GM23338 (cell line): ENCODE data around the gene NCS1. TPM values are rescaled to one million over a fixed set of nuclear protein-coding genes. Genes with fewer than 3 reads are reported as not detected.

Source experiments
- ATAC-seq: fragments of 200-7000 bp; cut with Tn5 transposase; 3 replicates; pipeline ENCODE4 v1.9.1; 2020
- DNase-seq: peaks from one replicate; pipeline ENCODE4 v3.0.0-alpha.2; 2015; ENCODE audit warnings: low spot score
- H2AFZ ChIP-seq: fragments of 200-600 bp; sonication (generic); 2 replicates; pipeline ENCODE4 v1.8.0; 2016; ENCODE audit warnings: antibody characterized with exemption, mild to moderate bottlenecking, moderate library complexity
- H3F3A ChIP-seq: fragments of 200-600 bp; sonication (generic); replicated peaks from 2 replicates; pipeline ENCODE4 v1.8.0; 2017; ENCODE audit warnings: antibody characterized with exemption, mixed run types, low read depth
- H3K27ac ChIP-seq: fragments of 200-600 bp; sonication (generic); 2 replicates; pipeline ENCODE4 v1.6.1; 2016; ENCODE audit warnings: low read depth
- H3K27me3 ChIP-seq: fragments of 200-600 bp; sonication (generic); 2 replicates; pipeline ENCODE4 v1.8.0; 2016; ENCODE audit warnings: mild to moderate bottlenecking, mixed run types, moderate library complexity; ENCODE audit not compliant: insufficient read depth
- H3K36me3 ChIP-seq: fragments of 200-600 bp; sonication (generic); 2 replicates; pipeline ENCODE4 v1.8.0; 2016; ENCODE audit warnings: mild to moderate bottlenecking; ENCODE audit not compliant: insufficient read depth
- H3K4me1 ChIP-seq: fragments of 200-600 bp; sonication (generic); 2 replicates; pipeline ENCODE4 v1.8.0; 2016; ENCODE audit warnings: mild to moderate bottlenecking, moderate library complexity; ENCODE audit not compliant: insufficient read depth
- H3K4me2 ChIP-seq: fragments of 200-600 bp; sonication (generic); 2 replicates; pipeline ENCODE4 v1.7.1; 2017; ENCODE audit warnings: mixed run types
- H3K4me3 ChIP-seq: fragments of 200-600 bp; sonication (generic); 2 replicates; pipeline ENCODE4 v1.6.1; 2016; ENCODE audit warnings: mixed run types
- H3K79me2 ChIP-seq: fragments of 200-600 bp; sonication (generic); replicated peaks from 2 replicates; pipeline ENCODE4 v1.8.0; 2017; ENCODE audit warnings: mild to moderate bottlenecking; ENCODE audit not compliant: insufficient read depth
- H3K9me2 ChIP-seq: fragments of 200-600 bp; sonication (generic); 2 replicates; pipeline ENCODE4 v1.8.0; 2017; ENCODE audit not compliant: insufficient read depth
- H4K20me1 ChIP-seq: fragments of 200-600 bp; sonication (generic); replicated peaks from 2 replicates; pipeline ENCODE4 v1.8.0; 2017; ENCODE audit warnings: mild to moderate bottlenecking; ENCODE audit not compliant: insufficient read depth
- H3K27ac Mint-ChIP-seq: 2 replicates; pipeline ENCODE4 v1.8.0; 2020; ENCODE audit warnings: inconsistent platforms, mild to moderate bottlenecking, moderate library complexity, mixed read lengths
- H3K27me3 Mint-ChIP-seq: 3 replicates; pipeline ENCODE4 v1.8.0; 2022; ENCODE audit warnings: low read depth, mild to moderate bottlenecking, moderate library complexity, mixed read lengths, inconsistent platforms; ENCODE audit not compliant: insufficient read depth, poor library complexity
- H3K36me3 Mint-ChIP-seq: 3 replicates; pipeline ENCODE4 v1.8.0; 2021; ENCODE audit warnings: low read depth, mild to moderate bottlenecking, inconsistent platforms, moderate library complexity, mixed read lengths
- H3K4me1 Mint-ChIP-seq: 3 replicates; pipeline ENCODE4 v1.8.0; 2020; ENCODE audit warnings: mild to moderate bottlenecking, inconsistent platforms, mixed read lengths
- H3K4me3 Mint-ChIP-seq: 3 replicates; pipeline ENCODE4 v1.8.0; 2021; ENCODE audit warnings: moderate library complexity, mild to moderate bottlenecking, inconsistent platforms, mixed read lengths
- H3K9me3 Mint-ChIP-seq: 3 replicates; pipeline ENCODE4 v1.8.0; 2020; ENCODE audit warnings: moderate library complexity, mild to moderate bottlenecking, inconsistent platforms, mixed read lengths
- EZH2 ChIP-seq: fragments of 200-600 bp; sonication (generic); IDR thresholded peaks from one replicate; pipeline ENCODE4 v1.8.0; 2017; ENCODE audit warnings: antibody characterized with exemption, mild to moderate bottlenecking, low read depth; ENCODE audit not compliant: unreplicated experiment
- JUNB ChIP-seq: IDR thresholded peaks from one replicate; pipeline ENCODE4 v1.6.1; 2016; ENCODE audit warnings: antibody characterized with exemption; ENCODE audit not compliant: unreplicated experiment
- STAT1 ChIP-seq: IDR thresholded peaks from one replicate; pipeline ENCODE4 v1.6.1; 2016; ENCODE audit warnings: antibody characterized with exemption; ENCODE audit not compliant: unreplicated experiment
- ZNF331 ChIP-seq: fragments of 250-450 bp; sonication (Bioruptor Pico); IDR thresholded peaks from 2 replicates; pipeline ENCODE4 v1.5.0; 2020; ENCODE audit warnings: low read depth, mild to moderate bottlenecking, moderate library complexity
- ZNF462 ChIP-seq: fragments of 250-450 bp; sonication (Bioruptor Pico); IDR thresholded peaks from 2 replicates; pipeline ENCODE4 v1.5.0; 2020; ENCODE audit warnings: mild to moderate bottlenecking, moderate library complexity
- polyA plus RNA-seq: library from polyadenylated mRNA; unstranded; fragments of >200 nt; fragmentation: Nextera tagmentation; extraction: Ambion mirVana; gene quantifications from 2 replicates; pipeline ENCODE4 v1.2.1, GENCODE V29; 2016
- total RNA-seq: library from RNA; depleted of rRNA; stranded (reverse); fragments of >200 nt; shearing (Covaris generic); gene quantifications from 2 replicates; pipeline ENCODE4 v1.2.3, GENCODE V29; 2014
- TF ChIP-seq, protein P1 (sequence below), 2 experiments: fragments of 200-600 bp in 1 of 2; sonication (generic) in 1 of 2; conservative IDR thresholded peaks; 2 replicates each; pipeline versions ENCODE4 v1.5.1 to v1.6.1; 2016 to 2017; ENCODE audit warnings: antibody characterized with exemption in 2 of 2, low read depth in 2 of 2, mild to moderate bottlenecking in 2 of 2, moderate library complexity in 1 of 2
- TF ChIP-seq, protein P2 (sequence below): IDR thresholded peaks from 2 replicates; pipeline ENCODE4 v1.6.1; 2016; ENCODE audit warnings: antibody characterized with exemption
- TF ChIP-seq, protein P3 (sequence below): IDR thresholded peaks from one replicate; pipeline ENCODE4 v1.6.1; 2018; ENCODE audit warnings: antibody characterized with exemption; ENCODE audit not compliant: unreplicated experiment

Gene NCS1
- total and polyA plus RNA-seq, 2 experiments from 2014 or later: 8.2 to 34.3 TPM

- Histone ChIP-seq H3K4me3 (peak overlapping the region; percentile 34), H3K9me2 (no peaks in the 10 kb centered on the region), H3K4me2 (peak overlapping the region; percentile 34; the same call in 1 of the 2 replicates), H3K79me2 (no peaks in the 10 kb centered on the region), H3K4me1 (no peaks in the 10 kb centered on the region), H3F3A (no peaks in the 10 kb centered on the region), H3K27ac (no peak overlapping the region), H4K20me1 (no peaks in the 10 kb centered on the region), H2AFZ (peak overlapping the region; percentile 94), H3K27me3 (no peaks in the 10 kb centered on the region), H3K36me3 (no peaks in the 10 kb centered on the region)
- TF ChIP-seq, protein P1, sequence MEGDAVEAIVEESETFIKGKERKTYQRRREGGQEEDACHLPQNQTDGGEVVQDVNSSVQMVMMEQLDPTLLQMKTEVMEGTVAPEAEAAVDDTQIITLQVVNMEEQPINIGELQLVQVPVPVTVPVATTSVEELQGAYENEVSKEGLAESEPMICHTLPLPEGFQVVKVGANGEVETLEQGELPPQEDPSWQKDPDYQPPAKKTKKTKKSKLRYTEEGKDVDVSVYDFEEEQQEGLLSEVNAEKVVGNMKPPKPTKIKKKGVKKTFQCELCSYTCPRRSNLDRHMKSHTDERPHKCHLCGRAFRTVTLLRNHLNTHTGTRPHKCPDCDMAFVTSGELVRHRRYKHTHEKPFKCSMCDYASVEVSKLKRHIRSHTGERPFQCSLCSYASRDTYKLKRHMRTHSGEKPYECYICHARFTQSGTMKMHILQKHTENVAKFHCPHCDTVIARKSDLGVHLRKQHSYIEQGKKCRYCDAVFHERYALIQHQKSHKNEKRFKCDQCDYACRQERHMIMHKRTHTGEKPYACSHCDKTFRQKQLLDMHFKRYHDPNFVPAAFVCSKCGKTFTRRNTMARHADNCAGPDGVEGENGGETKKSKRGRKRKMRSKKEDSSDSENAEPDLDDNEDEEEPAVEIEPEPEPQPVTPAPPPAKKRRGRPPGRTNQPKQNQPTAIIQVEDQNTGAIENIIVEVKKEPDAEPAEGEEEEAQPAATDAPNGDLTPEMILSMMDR (conservative IDR thresholded peaks at IDR 0.05; ENCODE audit: low read depth in 2 of 2): peak; percentile 83 to 90
- TF ChIP-seq, protein P2, sequence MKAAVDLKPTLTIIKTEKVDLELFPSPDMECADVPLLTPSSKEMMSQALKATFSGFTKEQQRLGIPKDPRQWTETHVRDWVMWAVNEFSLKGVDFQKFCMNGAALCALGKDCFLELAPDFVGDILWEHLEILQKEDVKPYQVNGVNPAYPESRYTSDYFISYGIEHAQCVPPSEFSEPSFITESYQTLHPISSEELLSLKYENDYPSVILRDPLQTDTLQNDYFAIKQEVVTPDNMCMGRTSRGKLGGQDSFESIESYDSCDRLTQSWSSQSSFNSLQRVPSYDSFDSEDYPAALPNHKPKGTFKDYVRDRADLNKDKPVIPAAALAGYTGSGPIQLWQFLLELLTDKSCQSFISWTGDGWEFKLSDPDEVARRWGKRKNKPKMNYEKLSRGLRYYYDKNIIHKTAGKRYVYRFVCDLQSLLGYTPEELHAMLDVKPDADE: no peak
- Mint-ChIP-seq H3K36me3 (no peaks in the 10 kb centered on the region), H3K27ac (no peak overlapping the region), H3K4me3 (peak overlapping the region; percentile 57), H3K4me1 (peaks cover 12% of the 10 kb centered on the region), H3K9me3 (no peaks in the 10 kb centered on the region), H3K27me3 (peaks cover 13% of the 10 kb centered on the region)
- DNase-seq: peak; percentile 93
- ATAC-seq: peak; percentile 82
These were observed 71.0 kb downstream of the NCS1 start for GRCh38 chr9:130243015-130243881.

DNA sequence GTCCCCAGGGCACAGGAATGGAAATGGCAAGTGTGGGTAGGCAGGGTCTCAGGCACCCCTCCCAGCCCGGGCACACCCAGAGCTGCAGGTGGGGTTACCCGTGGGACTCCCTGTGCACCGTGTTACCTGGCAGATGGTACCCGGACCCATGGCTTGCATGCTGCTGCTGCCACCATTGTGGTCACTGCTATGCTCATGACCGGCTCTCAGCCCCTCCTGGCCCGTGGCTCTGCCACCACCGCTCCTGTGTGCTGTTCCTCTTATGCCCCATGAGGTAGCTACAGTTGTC is 71.6 kb downstream of the NCS1 start:
- ATAC-seq (no peak), DNase-seq (no peak)
- Mint-ChIP-seq H3K27ac (no peak overlapping the region), H3K4me1 (peaks cover 11% of the 10 kb centered on the region), H3K4me3 (no peak overlapping the region), H3K27me3 (peaks cover 13% of the 10 kb centered on the region), H3K9me3 (no peaks in the 10 kb centered on the region), H3K36me3 (no peaks in the 10 kb centered on the region)
- Histone ChIP-seq H3K27me3 (no peaks in the 10 kb centered on the region), H3K4me3 (no peak overlapping the region), H3K9me2 (no peaks in the 10 kb centered on the region), H3K4me2 (no peak overlapping the region), H3K27ac (no peak overlapping the region), H3K79me2 (no peaks in the 10 kb centered on the region), H3F3A (no peaks in the 10 kb centered on the region), H3K36me3 (no peaks in the 10 kb centered on the region), H2AFZ (no peak overlapping the region), H3K4me1 (no peaks in the 10 kb centered on the region), H4K20me1 (no peaks in the 10 kb centered on the region)
- TF ChIP-seq EZH2: no peak
- no peak for TF ChIP-seq ZNF331
- no peak for TF ChIP-seq JUNB
- TF ChIP-seq STAT1: no peak
- TF ChIP-seq, protein P3, sequence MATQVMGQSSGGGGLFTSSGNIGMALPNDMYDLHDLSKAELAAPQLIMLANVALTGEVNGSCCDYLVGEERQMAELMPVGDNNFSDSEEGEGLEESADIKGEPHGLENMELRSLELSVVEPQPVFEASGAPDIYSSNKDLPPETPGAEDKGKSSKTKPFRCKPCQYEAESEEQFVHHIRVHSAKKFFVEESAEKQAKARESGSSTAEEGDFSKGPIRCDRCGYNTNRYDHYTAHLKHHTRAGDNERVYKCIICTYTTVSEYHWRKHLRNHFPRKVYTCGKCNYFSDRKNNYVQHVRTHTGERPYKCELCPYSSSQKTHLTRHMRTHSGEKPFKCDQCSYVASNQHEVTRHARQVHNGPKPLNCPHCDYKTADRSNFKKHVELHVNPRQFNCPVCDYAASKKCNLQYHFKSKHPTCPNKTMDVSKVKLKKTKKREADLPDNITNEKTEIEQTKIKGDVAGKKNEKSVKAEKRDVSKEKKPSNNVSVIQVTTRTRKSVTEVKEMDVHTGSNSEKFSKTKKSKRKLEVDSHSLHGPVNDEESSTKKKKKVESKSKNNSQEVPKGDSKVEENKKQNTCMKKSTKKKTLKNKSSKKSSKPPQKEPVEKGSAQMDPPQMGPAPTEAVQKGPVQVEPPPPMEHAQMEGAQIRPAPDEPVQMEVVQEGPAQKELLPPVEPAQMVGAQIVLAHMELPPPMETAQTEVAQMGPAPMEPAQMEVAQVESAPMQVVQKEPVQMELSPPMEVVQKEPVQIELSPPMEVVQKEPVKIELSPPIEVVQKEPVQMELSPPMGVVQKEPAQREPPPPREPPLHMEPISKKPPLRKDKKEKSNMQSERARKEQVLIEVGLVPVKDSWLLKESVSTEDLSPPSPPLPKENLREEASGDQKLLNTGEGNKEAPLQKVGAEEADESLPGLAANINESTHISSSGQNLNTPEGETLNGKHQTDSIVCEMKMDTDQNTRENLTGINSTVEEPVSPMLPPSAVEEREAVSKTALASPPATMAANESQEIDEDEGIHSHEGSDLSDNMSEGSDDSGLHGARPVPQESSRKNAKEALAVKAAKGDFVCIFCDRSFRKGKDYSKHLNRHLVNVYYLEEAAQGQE: no peak
- TF ChIP-seq ZNF462 (CRISPR knock-in tag): no peak
